ENCODE measurements around the gene DGAT2.

The DGAT2 gene

DNA sequence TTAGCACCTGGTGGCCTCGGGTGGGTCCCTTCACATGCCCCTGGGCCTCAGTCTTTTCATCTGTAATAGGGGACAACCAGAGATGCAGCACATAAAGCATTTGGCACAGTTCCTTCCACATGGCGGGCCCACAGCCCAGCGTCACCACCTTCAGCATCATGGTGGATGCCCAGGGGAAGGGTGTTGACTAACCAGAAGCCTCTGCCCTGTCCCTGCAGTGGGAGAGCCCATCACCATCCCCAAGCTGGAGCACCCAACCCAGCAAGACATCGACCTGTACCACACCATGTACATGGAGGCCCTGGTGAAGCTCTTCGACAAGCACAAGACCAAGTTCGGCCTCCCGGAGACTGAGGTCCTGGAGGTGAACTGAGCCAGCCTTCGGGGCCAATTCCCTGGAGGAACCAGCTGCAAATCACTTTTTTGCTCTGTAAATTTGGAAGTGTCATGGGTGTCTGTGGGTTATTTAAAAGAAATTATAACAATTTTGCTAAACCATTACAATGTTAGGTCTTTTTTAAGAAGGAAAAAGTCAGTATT, 31.6 kb downstream of the DGAT2 start:
- FAIRE-seq (no peak), DNase-seq (ENCODE audit: low spot score) (no peak)

- FAIRE-seq (no peak), DNase-seq (ENCODE audit: low spot score) (no peak)
Observed at GRCh38 chr11:75800728-75801361, 32.3 kb downstream of the DGAT2 start.

DNA sequence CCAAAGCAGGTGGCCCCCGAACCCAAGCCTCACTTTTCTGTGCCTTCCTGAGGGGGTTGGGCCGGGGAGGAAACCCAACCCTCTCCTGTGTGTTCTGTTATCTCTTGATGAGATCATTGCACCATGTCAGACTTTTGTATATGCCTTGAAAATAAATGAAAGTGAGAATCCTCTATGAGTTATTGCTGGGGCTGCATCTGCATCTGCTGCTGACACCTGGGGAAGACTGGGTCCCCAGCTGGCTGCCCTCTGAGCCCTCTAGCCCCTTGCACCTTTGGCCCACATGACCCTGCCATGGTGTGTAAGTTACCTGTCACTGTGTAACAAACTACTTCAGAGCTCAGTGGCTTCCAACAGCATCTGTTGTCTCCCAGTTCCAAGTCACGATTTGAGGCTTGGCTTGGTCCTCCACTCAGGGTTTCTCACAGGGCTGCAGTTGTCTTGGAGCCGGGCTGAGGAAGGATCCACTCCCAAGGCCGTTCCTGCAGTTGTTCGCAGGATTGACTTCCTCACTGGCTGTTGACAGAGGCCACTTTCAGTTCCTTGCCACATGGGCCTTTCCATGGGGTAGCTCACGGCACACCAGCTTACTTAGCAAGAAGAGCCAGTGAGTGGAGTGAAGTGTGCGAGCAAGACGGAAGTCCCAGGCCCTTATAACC, 32.9 kb downstream of the DGAT2 start:
- FAIRE-seq: no peak
- DNase-seq (ENCODE audit: low spot score): no peak

DNA sequence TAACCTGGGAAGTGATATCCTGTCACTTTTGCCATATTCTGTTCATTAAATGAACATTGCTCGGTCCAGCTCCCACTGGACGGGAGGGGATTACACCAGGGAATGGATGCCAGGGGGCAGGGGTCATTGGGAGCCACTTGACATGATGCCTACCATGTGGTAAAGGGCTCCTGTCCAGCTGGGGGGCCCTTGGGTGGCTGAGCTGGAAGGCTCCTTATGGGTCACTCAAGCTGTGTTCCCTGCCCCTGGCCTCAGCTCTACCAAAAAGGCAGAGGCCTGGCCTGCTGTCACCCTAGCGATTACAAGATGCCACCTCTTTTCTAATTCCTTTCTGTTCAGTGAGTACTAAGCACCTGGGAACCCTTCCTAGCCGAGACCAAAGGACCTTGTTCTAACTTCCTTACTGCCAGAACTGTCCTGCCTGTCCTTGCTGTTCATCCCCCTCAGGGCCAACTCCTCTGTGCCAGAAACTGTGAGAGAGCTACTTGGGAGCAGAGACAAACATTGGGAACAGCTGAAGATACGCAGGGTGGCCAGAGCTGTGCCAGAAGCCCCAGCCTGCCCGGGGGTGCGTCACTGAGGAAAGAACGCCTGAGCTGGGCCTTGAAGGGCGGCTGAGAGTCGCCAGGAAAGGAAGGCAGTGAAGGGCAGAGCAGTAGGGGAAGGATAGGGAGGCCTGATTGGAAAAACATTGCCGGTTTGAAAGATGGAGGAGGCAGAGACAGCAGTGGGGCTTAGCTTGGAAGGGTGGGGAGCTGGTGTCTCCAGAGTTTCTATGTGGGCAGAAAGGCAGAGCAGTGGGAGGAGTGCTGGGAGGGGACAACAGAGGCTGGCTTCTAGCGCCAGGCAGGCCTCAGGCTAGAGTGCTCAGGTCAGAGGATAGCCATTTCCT, 33.7 kb downstream of the DGAT2 start:
- FAIRE-seq: no peak
- no peak for DNase-seq (ENCODE audit: low spot score)

GRCh38 chr11:75802913-75803820, 34.6 kb downstream of the DGAT2 start:
- peak; percentile 79 for DNase-seq (ENCODE audit: low spot score)
- FAIRE-seq: peak; percentile 5

DNA sequence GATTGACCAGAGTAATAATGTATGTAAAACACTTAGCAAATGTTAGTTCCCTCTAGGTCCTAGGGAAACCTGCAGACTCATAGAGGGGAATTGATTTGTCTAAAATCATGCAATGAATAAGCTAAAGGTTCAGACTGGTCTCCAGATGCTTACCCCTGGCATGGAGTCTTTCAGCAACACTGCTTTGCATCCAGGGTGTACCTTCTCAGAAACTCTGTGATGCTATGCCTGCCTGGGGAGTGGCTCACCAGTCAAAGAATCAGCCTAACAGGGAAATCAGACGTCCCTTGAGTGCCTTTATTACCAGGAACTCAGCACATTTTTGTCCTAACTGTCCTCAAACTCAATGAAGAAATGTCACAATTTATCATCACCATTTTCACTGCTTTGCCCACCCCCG, 40.5 kb downstream of the DGAT2 start:
- FAIRE-seq (no peak), DNase-seq (ENCODE audit: low spot score) (no peak)

- FAIRE-seq (no peak), DNase-seq (ENCODE audit: low spot score) (no peak)
Observed at GRCh38 chr11:75809991-75810390, 41.4 kb downstream of the DGAT2 start.

DNA sequence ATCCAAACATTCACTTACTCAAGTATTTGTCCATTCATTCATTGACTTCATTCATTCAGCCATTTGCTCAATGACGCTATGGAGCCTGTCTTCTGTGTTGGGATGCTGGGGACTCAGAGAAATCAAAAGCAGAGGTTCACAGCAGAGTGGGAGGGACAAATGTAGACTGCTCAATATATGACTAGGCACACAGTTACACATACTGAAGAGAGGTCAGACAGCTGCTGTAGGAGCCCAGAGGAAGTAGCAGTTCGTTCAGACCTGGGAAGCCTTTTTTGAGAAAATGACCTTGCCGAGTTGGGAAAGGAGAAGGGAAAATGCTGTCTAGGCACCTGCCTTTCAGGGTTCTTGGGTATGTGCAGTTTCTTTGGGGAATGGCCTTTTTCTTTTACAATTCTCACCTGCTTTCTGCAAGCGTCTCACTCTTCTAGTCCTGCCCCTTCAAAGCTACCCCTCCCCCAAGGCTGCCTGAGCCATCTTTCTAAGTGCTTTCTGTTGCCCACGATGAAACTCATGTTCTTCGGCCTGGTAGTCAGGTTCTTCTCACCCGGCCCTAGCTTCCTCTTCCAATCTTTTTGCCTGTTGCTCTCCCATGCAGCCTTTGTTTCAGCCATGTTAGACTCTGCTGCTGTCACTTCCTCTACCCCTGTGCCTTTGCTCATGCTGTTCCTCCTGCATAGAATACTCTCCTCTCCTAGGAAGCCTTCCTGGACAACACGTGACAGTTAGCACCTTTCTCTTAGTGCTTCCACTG, 42.2 kb downstream of the DGAT2 start:
- FAIRE-seq: no peak

DNA sequence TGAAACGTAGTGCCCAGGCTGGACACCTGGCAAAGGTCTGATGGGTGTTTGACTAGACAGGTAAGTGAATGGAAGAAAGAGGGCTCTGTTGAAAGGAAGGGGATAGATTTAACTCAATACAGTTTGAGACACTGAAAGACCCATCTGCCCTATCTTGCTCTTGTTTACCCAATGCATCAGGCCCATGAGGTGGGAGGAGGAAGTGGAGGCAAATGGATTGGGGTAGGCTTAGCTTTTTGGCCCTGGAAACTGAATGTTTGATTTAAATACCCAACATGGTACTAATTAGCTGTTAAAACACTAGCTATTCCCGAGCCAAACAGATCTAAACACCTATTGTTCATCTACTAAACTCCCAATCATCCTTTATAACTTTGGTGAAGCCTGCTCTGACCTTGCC, 42.9 kb downstream of the DGAT2 start:
- FAIRE-seq: no peak
- DNase-seq (ENCODE audit: low spot score): no peak

More for the DNA sequence above, 42.2 kb downstream of the DGAT2 start:
- DNase-seq (ENCODE audit: low spot score): no peak

- DNase-seq (ENCODE audit: low spot score) (no peak), FAIRE-seq (no peak)
Observed at GRCh38 chr11:75812542-75813040, 44.0 kb downstream of the DGAT2 start.

- DNase-seq (ENCODE audit: low spot score) (no peak), FAIRE-seq (no peak)
Observed at GRCh38 chr11:75813124-75813523, 44.5 kb downstream of the DGAT2 start.

GRCh38 chr11:75813622-75814039, 45.1 kb downstream of the DGAT2 start:
- FAIRE-seq (no peak), DNase-seq (ENCODE audit: low spot score) (no peak)

DNA sequence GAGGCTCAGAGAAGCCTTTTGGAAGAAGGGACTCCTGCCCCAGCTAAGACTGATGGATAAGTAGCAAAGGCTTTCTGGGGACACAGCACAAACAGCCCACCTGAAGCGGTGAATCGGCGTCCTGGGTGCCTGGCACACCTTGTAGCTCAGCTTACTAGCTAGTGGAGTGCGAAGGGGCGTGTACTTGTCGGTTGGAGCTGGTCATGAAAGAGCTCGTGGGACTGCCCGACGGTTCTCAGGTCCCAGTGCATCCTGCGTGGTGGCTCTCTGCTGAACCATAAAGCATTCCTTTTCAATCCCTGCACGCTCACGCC, 45.7 kb downstream of the DGAT2 start:
- DNase-seq (ENCODE audit: low spot score) (no peak), FAIRE-seq (no peak)

DNA sequence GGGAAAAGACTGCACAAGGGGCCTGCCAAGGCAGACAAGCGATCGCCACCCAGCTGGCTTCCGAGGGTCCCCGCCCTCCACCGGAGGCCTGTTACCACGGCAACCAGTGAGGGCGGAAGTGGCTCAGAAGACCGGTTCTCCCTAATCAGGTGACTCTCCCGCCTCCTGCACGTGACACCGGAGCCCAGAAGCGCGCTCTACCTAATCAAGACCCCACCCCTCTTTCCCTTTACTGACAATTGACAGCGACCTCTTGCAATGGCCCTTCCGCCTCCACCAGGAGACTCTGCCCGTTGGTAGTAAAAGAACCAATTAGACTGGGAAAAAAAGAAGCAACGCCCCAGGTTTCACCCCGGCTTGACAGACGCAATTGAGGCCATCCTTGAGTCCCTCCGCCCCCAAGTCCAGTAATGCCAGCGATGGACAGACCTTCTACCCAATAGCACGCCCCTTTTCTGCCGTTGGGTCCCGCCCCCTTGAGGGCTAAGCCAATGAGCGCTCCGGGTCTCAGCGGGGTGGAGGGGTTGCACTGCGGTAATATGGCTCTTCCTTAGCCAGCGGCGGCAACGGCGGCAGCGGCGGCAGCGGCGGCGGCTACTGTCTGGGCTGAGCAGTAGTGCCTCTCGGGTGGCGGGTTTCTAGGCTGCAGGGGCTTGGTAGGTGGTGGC, 46.2 kb downstream of the DGAT2 start, which contains the start of gene UVRAG:
UVRAG (plus strand) TSS at position 534 of the 668 bp plus-strand sequence. CDS start 198 bp downstream, outside the sequence.
- FAIRE-seq (no peak), DNase-seq (ENCODE audit: low spot score) (peak; percentile 98)

GRCh38 chr11:75815345-75816168, 47.0 kb downstream of the DGAT2 start:
- DNase-seq (ENCODE audit: low spot score): no peak

GRCh38 chr11:75816561-75817239, 48.1 kb downstream of the DGAT2 start:
- no peak for DNase-seq (ENCODE audit: low spot score)

More at GRCh38 chr11:75815345-75816168, 47.0 kb downstream of the DGAT2 start:
- no peak for FAIRE-seq

DNA sequence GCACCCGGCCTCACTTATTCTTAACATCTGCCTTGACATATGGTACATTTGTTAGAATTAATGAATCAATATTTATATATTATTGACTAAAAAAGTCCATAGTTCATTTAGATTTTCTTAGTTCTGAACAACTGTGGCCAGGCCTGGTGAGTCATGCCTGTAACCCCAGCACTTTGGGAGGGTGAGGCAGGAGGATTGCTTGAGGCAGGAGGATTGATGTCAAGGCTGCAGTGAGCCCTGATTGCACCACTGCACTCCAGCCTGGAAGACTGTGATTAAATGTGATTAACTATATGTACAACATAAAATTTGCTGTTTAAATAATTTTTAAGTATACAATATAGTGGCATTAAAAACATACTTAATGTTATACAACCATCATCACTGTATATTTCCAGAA, 52.1 kb downstream of the DGAT2 start:
- DNase-seq (ENCODE audit: low spot score) (no peak), FAIRE-seq (no peak)

More at GRCh38 chr11:75816561-75817239, 48.1 kb downstream of the DGAT2 start:
- FAIRE-seq: no peak

- DNase-seq (ENCODE audit: low spot score) (no peak), FAIRE-seq (no peak)
Observed at GRCh38 chr11:75821202-75821601, 52.6 kb downstream of the DGAT2 start.

Measured in urothelium cell line (cell line).